Neuronal stem cell (in vitro differentiated cells): ENCODE results near the gene ALDH1L2.

ENCODE experiments used
- DNase-seq: peaks from one replicate; pipeline ENCODE4 v3.0.0-alpha.2; 2013; ENCODE audit warnings: low spot score
- H2AFZ ChIP-seq: one replicate; pipeline ENCODE4 v1.6.1; 2013; ENCODE audit warnings: mild to moderate bottlenecking, low read length, inconsistent platforms
- H2AK5ac ChIP-seq: 2 replicates; pipeline ENCODE4 v1.6.1; 2013; ENCODE audit warnings: low read depth, mild to moderate bottlenecking, inconsistent platforms, low read length, moderate library complexity, mixed read lengths
- H2BK120ac ChIP-seq: 2 replicates; pipeline ENCODE4 v1.6.1; 2013; ENCODE audit warnings: low read depth, mild to moderate bottlenecking, inconsistent platforms, low read length, moderate library complexity, mixed read lengths
- H2BK12ac ChIP-seq: one replicate; pipeline ENCODE4 v1.6.1; 2013; ENCODE audit warnings: low read length, inconsistent platforms
- H2BK15ac ChIP-seq: 2 replicates; pipeline ENCODE4 v1.6.1; 2013; ENCODE audit warnings: mild to moderate bottlenecking, low read length, inconsistent platforms, mixed read lengths
- H2BK5ac ChIP-seq: one replicate; pipeline ENCODE4 v1.6.1; 2013; ENCODE audit warnings: inconsistent platforms, mild to moderate bottlenecking, low read length, moderate library complexity
- H3K14ac ChIP-seq: one replicate; pipeline ENCODE4 v1.6.1; 2013; ENCODE audit warnings: low read length, inconsistent platforms
- H3K18ac ChIP-seq: 2 replicates; pipeline ENCODE4 v1.6.1; 2013; ENCODE audit warnings: low read length, inconsistent platforms
- H3K23ac ChIP-seq: 2 replicates; pipeline ENCODE4 v1.6.1; 2013; ENCODE audit warnings: low read depth, mild to moderate bottlenecking, mixed read lengths, low read length, inconsistent platforms; ENCODE audit not compliant: poor library complexity
- H3K27ac ChIP-seq: replicated peaks from 3 replicates; pipeline ENCODE4 v1.5.1; 2013; ENCODE audit warnings: low read length, inconsistent platforms
- H3K27me3 ChIP-seq, 3 experiments: 2 replicates each; pipeline ENCODE4 v1.6.1; 2013; ENCODE audit warnings: low read length in 3 of 3, mild to moderate bottlenecking in 2 of 3, inconsistent platforms in 1 of 3, low read depth in 1 of 3, mixed read lengths in 1 of 3, moderate library complexity in 1 of 3; ENCODE audit not compliant: control insufficient read depth in 3 of 3, insufficient read depth in 3 of 3
- H3K36me3 ChIP-seq, 2 donors: replicated peaks in 1 of 2; 2 replicates each; pipeline ENCODE4 v1.6.1; 2013; ENCODE audit warnings: low read length in 2 of 2; ENCODE audit not compliant: control insufficient read depth in 2 of 2, insufficient read depth in 2 of 2
- H3K4ac ChIP-seq: 2 replicates; pipeline ENCODE4 v1.6.1; 2013; ENCODE audit warnings: inconsistent platforms, mild to moderate bottlenecking, low read length, moderate library complexity
- H3K4me1 ChIP-seq, 2 donors: 1 replicate in 1 of 2; 2 replicates in 1 of 2; pipeline ENCODE4 v1.6.1; 2013; ENCODE audit warnings: low read length in 2 of 2, low read depth in 1 of 2; ENCODE audit not compliant: control insufficient read depth in 2 of 2, insufficient read depth in 1 of 2
- H3K4me2 ChIP-seq: one replicate; pipeline ENCODE4 v1.6.1; 2013; ENCODE audit warnings: mild to moderate bottlenecking, low read length, inconsistent platforms; ENCODE audit not compliant: insufficient read depth, poor library complexity, severe bottlenecking
- H3K4me3 ChIP-seq, 2 donors: 2 replicates each; pipeline ENCODE4 v1.5.1; 2013; ENCODE audit warnings: low read length in 2 of 2, mild to moderate bottlenecking in 2 of 2, inconsistent platforms in 1 of 2, moderate library complexity in 1 of 2
- H3K79me1 ChIP-seq: one replicate; pipeline ENCODE4 v1.6.1; 2013; ENCODE audit warnings: low read depth, mild to moderate bottlenecking, inconsistent platforms, low read length, moderate library complexity
- H3K9ac ChIP-seq: one replicate; pipeline ENCODE4 v1.6.1; 2013; ENCODE audit warnings: mild to moderate bottlenecking, low read depth, low read length, inconsistent platforms; ENCODE audit not compliant: poor library complexity
- H3K9me3 ChIP-seq, 2 donors: replicated peaks in 1 of 2; 2 replicates each; pipeline versions ENCODE3 to v1.6.1; 2013; ENCODE audit warnings: low read length in 2 of 2, mild to moderate bottlenecking in 2 of 2, inconsistent platforms in 1 of 2, low read depth in 1 of 2, mixed read lengths in 1 of 2, moderate library complexity in 1 of 2; ENCODE audit not compliant: control insufficient read depth in 2 of 2, insufficient read depth in 1 of 2
- H4K8ac ChIP-seq: one replicate; pipeline ENCODE4 v1.6.1; 2013; ENCODE audit warnings: low read depth, mild to moderate bottlenecking, inconsistent platforms, low read length, moderate library complexity
- H4K91ac ChIP-seq: one replicate; pipeline ENCODE4 v1.6.1; 2013; ENCODE audit warnings: low read length, low read depth, mild to moderate bottlenecking, inconsistent platforms; ENCODE audit not compliant: poor library complexity
- WGBS, 2 donors: extraction: QIAGEN DNeasy Blood & Tissue Kit; methylation state at CpG; one replicate each; pipeline ENCODE4 v1.1.7; 2013; ENCODE audit warnings: missing lambda C conversion rate in 2 of 2, mixed read lengths in 1 of 2; ENCODE audit not compliant: insufficient read length in 2 of 2, insufficient replicate concordance in 1 of 2; ENCODE audit errors: extremely low coverage in 2 of 2; 5-methylcytosine and 5-hydroxymethylcytosine counted together

ALDH1L2 gene

GRCh38 chr12:104994336-104994735, 89.9 kb downstream of the ALDH1L2 start:
- no peak overlapping the region for H2AK5ac ChIP-seq
- WGBS, 2 donors = no CpG with 5 or more reads among the region's 3 CpGs

DNA sequence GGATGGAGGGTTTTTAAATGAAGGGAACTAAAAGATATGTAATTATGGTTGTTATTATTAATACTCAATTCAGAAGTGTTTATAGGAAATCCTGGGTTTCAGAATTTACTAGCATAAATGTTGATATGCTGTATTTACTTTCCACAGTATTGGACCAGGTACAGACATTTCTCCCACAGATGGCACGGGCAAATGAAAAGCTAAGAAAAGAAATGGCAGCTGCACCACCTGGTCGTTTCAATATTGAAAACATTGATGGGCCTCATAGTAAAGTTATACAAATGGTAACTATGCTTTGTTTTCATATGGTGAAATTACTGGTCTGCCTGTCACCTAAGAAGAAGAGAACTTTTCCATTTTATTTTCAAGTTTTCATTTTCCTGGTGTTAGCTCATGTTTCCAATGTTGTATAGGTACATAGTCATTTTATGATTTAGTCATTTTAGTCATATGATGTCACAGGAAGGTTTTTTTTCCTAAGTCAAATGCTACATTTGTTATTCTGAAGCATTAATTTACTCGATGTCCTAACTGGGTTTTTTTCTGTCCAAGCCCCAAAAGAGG, 92.6 kb downstream of the ALDH1L2 start:
- H4K8ac ChIP-seq = no peak overlapping the region
- H3K4me1 ChIP-seq = peaks cover 0 to 9% of the 10 kb centered on the region in 2 donors
- no peak overlapping the region for H3K23ac ChIP-seq
- no peak overlapping the region for H2AK5ac ChIP-seq
- H4K91ac ChIP-seq = no peak overlapping the region
- H3K9ac ChIP-seq = no peak overlapping the region
- H3K4me2 ChIP-seq = no peak overlapping the region
- H3K18ac ChIP-seq = no peak overlapping the region
- H2BK12ac ChIP-seq = no peak overlapping the region
- H3K36me3 ChIP-seq = peaks cover 13 to 91% of the 10 kb centered on the region in 2 donors
- no peak overlapping the region for H3K4ac ChIP-seq
- no peak overlapping the region for H2BK120ac ChIP-seq
- no peak overlapping the region for H3K27ac ChIP-seq
- WGBS, 2 donors = no CpG with 5 or more reads among the region's 3 CpGs
- no peak overlapping the region for H3K4me3 ChIP-seq
- no peak overlapping the region for H2BK15ac ChIP-seq
- H3K79me1 ChIP-seq = peaks cover 4% of the 10 kb centered on the region
- H3K27me3 ChIP-seq = no peaks in the 10 kb centered on the region
- no peak overlapping the region for H2BK5ac ChIP-seq
- H3K14ac ChIP-seq = no peak overlapping the region
- H2AFZ ChIP-seq = no peak overlapping the region
- H3K9me3 ChIP-seq = peaks cover 0 to 21% of the 10 kb centered on the region in 2 donors
- no peak for DNase-seq

More at GRCh38 chr12:104994336-104994735, 89.9 kb downstream of the ALDH1L2 start:
- Histone ChIP-seq H3K18ac (no peak overlapping the region), H3K4ac (no peak overlapping the region), H3K4me3 (no peak overlapping the region), H2BK15ac (no peak overlapping the region), H3K9me3 (peaks cover 0 to 8% of the 10 kb centered on the region in 2 donors), H2AFZ (no peak overlapping the region), H3K4me2 (no peak overlapping the region), H3K23ac (no peak overlapping the region), H3K27me3 (no peaks in the 10 kb centered on the region), H4K8ac (no peak overlapping the region), H3K14ac (no peak overlapping the region), H2BK5ac (no peak overlapping the region), H2BK12ac (no peak overlapping the region), H3K36me3 (peaks cover 21 to 100% of the 10 kb centered on the region in 2 donors), H2BK120ac (no peak overlapping the region), H3K27ac (no peak overlapping the region), H4K91ac (no peak overlapping the region), H3K4me1 (no peaks in the 10 kb centered on the region), H3K79me1 (peaks cover 4% of the 10 kb centered on the region), H3K9ac (no peak overlapping the region)
- no peak for DNase-seq

DNA sequence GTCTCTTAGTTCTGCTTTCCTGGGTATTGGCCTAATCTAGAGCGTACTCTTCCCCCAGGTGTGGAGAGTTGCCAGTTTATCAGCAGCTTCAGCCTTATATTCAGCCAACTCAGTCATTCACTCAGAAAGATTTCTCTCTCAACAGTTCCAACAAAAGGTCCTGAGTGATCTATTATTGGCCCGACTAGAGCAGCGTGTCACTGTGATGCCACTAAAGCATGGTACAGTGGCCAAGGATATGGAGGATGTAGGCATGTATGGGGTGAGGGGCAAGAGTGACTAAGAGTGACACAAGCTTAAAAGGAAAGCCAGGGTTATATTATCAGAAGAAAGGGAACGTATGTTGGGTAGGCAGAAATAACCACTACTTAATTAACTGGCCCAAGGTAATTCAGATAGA, 93.3 kb downstream of the ALDH1L2 start:
- Histone ChIP-seq H3K9me3 (peaks cover 0 to 19% of the 10 kb centered on the region in 2 donors), H3K23ac (no peak overlapping the region), H3K36me3 (peaks cover 11 to 84% of the 10 kb centered on the region in 2 donors)

GRCh38 chr12:104986022-104986941, 98.0 kb downstream of the ALDH1L2 start, which contains the start of gene NOPCHAP1:
NOPCHAP1 (plus strand) TSS chr12:104986316; CDS start chr12:104986353, 37 bp downstream.
- H3K4me3 ChIP-seq = peak within 1 kb of the TSS; percentile 89
- H3K4ac ChIP-seq = no peak within 1 kb of the TSS
- H2BK15ac ChIP-seq = peak within 1 kb of the TSS; percentile 69
- H3K23ac ChIP-seq = peak within 1 kb of the TSS; percentile 68
- peaks cover 5% of the 10 kb centered on the region for H3K79me1 ChIP-seq
- H2BK120ac ChIP-seq = no peak within 1 kb of the TSS
- H2BK12ac ChIP-seq = no peak within 1 kb of the TSS
- no peaks in the 10 kb centered on the region for H3K27me3 ChIP-seq
- peaks cover 3 to 37% of the 10 kb centered on the region in 2 donors for H3K36me3 ChIP-seq
- H3K4me1 ChIP-seq = peaks cover 0 to 9% of the 10 kb centered on the region in 2 donors
- H3K18ac ChIP-seq = peak within 1 kb of the TSS; percentile 99
- H2AK5ac ChIP-seq = no peak within 1 kb of the TSS
- H2AFZ ChIP-seq = peak within 1 kb of the TSS; percentile 97
- WGBS, 2 donors = no CpG with 5 or more reads among the region's 59 CpGs
- no peak within 1 kb of the TSS for H4K8ac ChIP-seq
- peak within 1 kb of the TSS; percentile 46 for H3K27ac ChIP-seq
- H2BK5ac ChIP-seq = no peak within 1 kb of the TSS
- H3K4me2 ChIP-seq = peak within 1 kb of the TSS; percentile 65
- DNase-seq = peak; percentile 85
- peaks cover 0 to 19% of the 10 kb centered on the region in 2 donors for H3K9me3 ChIP-seq
- H3K9ac ChIP-seq = peak within 1 kb of the TSS; percentile 99
- H4K91ac ChIP-seq = peak within 1 kb of the TSS; percentile 97
- H3K14ac ChIP-seq = peak within 1 kb of the TSS; percentile 96

More for the DNA sequence above, 93.3 kb downstream of the ALDH1L2 start:
- no peak overlapping the region for H2BK120ac ChIP-seq
- H2BK15ac ChIP-seq = no peak overlapping the region
- H2AK5ac ChIP-seq = no peak overlapping the region
- no peak overlapping the region for H2AFZ ChIP-seq
- H3K27me3 ChIP-seq = no peaks in the 10 kb centered on the region
- no peak overlapping the region for H2BK12ac ChIP-seq
- H4K91ac ChIP-seq = no peak overlapping the region
- DNase-seq = no peak
- peaks cover 5% of the 10 kb centered on the region for H3K79me1 ChIP-seq
- H3K18ac ChIP-seq = no peak overlapping the region
- no peak overlapping the region for H3K9ac ChIP-seq
- WGBS, 2 donors = no CpG with 5 or more reads among the region's 4 CpGs
- no peak overlapping the region for H3K4me2 ChIP-seq
- H2BK5ac ChIP-seq = no peak overlapping the region
- H3K14ac ChIP-seq = no peak overlapping the region
- H3K4me3 ChIP-seq = no peak overlapping the region
- H4K8ac ChIP-seq = no peak overlapping the region
- peaks cover 0 to 9% of the 10 kb centered on the region in 2 donors for H3K4me1 ChIP-seq
- no peak overlapping the region for H3K4ac ChIP-seq
- no peak overlapping the region for H3K27ac ChIP-seq
